A549 (cell line): Measurements from ENCODE around the gene ATP6V0A4. TPM values are rescaled to one million over a fixed set of nuclear protein-coding genes. Genes with fewer than 3 reads are reported as not detected.

Source experiments
- ATAC-seq, 2 experiments: fragments of 200-7000 bp in 1 of 2; fragments of >200 bp in 1 of 2; cut with Nextera tagmentation in 1 of 2; cut with Tn5 transposase in 1 of 2; 3 replicates each; pipeline versions ENCODE4 v1.8.0 to v1.9.1; 2018 to 2020; ENCODE audit warnings: mild to moderate bottlenecking in 1 of 2, moderate library complexity in 1 of 2
- CTCF ChIA-PET: fragments of 300-600 bp; sonication (Branson Sonifier 250); formaldehyde crosslinking; extraction: SDS; loops from one replicate; lab custom pipeline; 2021; ENCODE audit warnings: antibody characterized with exemption, inconsistent platforms; lab: Yijun Ruan, JAX
- POLR2A ChIA-PET: fragments of 350-600 bp; formaldehyde crosslinking; extraction: SDS; loops from one replicate; lab custom pipeline; 2021; ENCODE audit warnings: antibody characterized with exemption, inconsistent platforms; lab: Yijun Ruan, JAX
- DNase-seq, 2 experiments: peaks; one replicate each; pipeline versions ENCODE4 v3.0.0 to v3.0.0-alpha.2; 2011 to 2016; ENCODE audit warnings: low read depth in 1 of 2, low spot score in 1 of 2
- FAIRE-seq: peaks from 2 replicates; lab custom pipeline; 2011; peaks lifted over from hg19 to GRCh38; lab: Jason Lieb, UNC
- H3K27ac ChIP-seq, 2 experiments: fragments of >200 bp; sonication (Bioruptor Twin); formaldehyde crosslinking; 3 replicates each; pipeline ENCODE4 v1.5.1; 2016 to 2017
- H3K4me1 ChIP-seq: fragments of >200 bp; sonication (Bioruptor Twin); formaldehyde crosslinking; 3 replicates; pipeline ENCODE4 v1.6.1; 2016
- H3K4me2 ChIP-seq: fragments of >200 bp; sonication (Bioruptor Twin); formaldehyde crosslinking; 3 replicates; pipeline ENCODE4 v1.6.1; 2016
- H3K4me3 ChIP-seq: fragments of >200 bp; sonication (Bioruptor Twin); formaldehyde crosslinking; 3 replicates; pipeline ENCODE4 v1.5.1; 2016
- H3K9me3 ChIP-seq: fragments of >200 bp; sonication (Bioruptor Twin); formaldehyde crosslinking; 3 replicates; pipeline ENCODE4 v1.6.1; 2016
- ATOH8 ChIP-seq: fragments of 250-450 bp; sonication (Bioruptor Pico); IDR thresholded peaks from 2 replicates; pipeline ENCODE4 v1.5.0; 2020; ENCODE audit warnings: low read depth, mild to moderate bottlenecking, moderate library complexity
- BHLHE40 ChIP-seq: IDR thresholded peaks from 2 replicates; pipeline ENCODE4 v1.6.1; 2012; ENCODE audit warnings: low read depth, low read length, inconsistent platforms
- CBX8 ChIP-seq: fragments of 200-600 bp; sonication (generic); IDR thresholded peaks from 2 replicates; pipeline ENCODE4 v1.6.1; 2016
- CEBPB ChIP-seq, 2 experiments: fragments of >200 bp in 1 of 2; sonication (Bioruptor Twin) in 1 of 2; formaldehyde crosslinking in 1 of 2; IDR thresholded peaks; 2 replicates each; pipeline ENCODE4 v1.6.1; 2012 to 2016
- FOSB ChIP-seq: fragments of 250-450 bp; sonication (Bioruptor Pico); IDR thresholded peaks from 2 replicates; pipeline ENCODE4 v1.5.0; 2020; ENCODE audit warnings: mild to moderate bottlenecking, moderate library complexity
- FOSL2 ChIP-seq, 2 experiments: fragments of 450-650 bp in 1 of 2; fragments of >200 bp in 1 of 2; sonication (Bioruptor Twin) in 1 of 2; formaldehyde crosslinking; IDR thresholded peaks; 2 replicates each; pipeline versions ENCODE4 v1.5.0 to v1.6.1; 2016 to 2020; ENCODE audit warnings: mild to moderate bottlenecking in 1 of 2, moderate library complexity in 1 of 2
- HDAC2 ChIP-seq: fragments of 200-600 bp; sonication (generic); IDR thresholded peaks from 2 replicates; pipeline ENCODE4 v1.6.1; 2016
- HES2 ChIP-seq: fragments of >200 bp; sonication (Bioruptor Twin); formaldehyde crosslinking; IDR thresholded peaks from 2 replicates; pipeline ENCODE4 v1.6.1; 2016
- HEYL ChIP-seq: fragments of 250-450 bp; sonication (Bioruptor Pico); IDR thresholded peaks from 2 replicates; pipeline ENCODE4 v1.8.0; 2021; ENCODE audit warnings: mild to moderate bottlenecking, moderate library complexity
- HOXB13 ChIP-seq: fragments of 250-450 bp; sonication (Bioruptor Pico); IDR thresholded peaks from 2 replicates; pipeline ENCODE4 v1.5.0; 2020; ENCODE audit warnings: low read depth, mild to moderate bottlenecking, moderate library complexity
- JUN ChIP-seq, 2 experiments: fragments of >200 bp; sonication (Bioruptor Twin); formaldehyde crosslinking; IDR thresholded peaks; 2 replicates in 1 of 2; 3 replicates in 1 of 2; pipeline ENCODE4 v1.6.1; 2016 to 2017
- JUNB ChIP-seq: fragments of >200 bp; sonication (Bioruptor Twin); formaldehyde crosslinking; IDR thresholded peaks from 2 replicates; pipeline ENCODE4 v1.6.1; 2016
- KDM1A ChIP-seq: fragments of 200-600 bp; sonication (generic); IDR thresholded peaks from 2 replicates; pipeline ENCODE4 v1.6.1; 2016; ENCODE audit warnings: low read depth, mild to moderate bottlenecking
- MAX ChIP-seq: IDR thresholded peaks from 2 replicates; pipeline ENCODE4 v1.6.1; 2012
- MAZ ChIP-seq: fragments of 150-350 bp; IDR thresholded peaks from 2 replicates; pipeline ENCODE4 v1.6.1; 2014; ENCODE audit warnings: antibody characterized with exemption, low read depth, low read length, borderline replicate concordance
- NFE2L2 ChIP-seq: fragments of 150-350 bp; conservative IDR thresholded peaks from 2 replicates; pipeline ENCODE4 v1.6.1; 2014; ENCODE audit warnings: low read length
- NPAS2 ChIP-seq: fragments of 250-450 bp; sonication (Bioruptor Pico); IDR thresholded peaks from 2 replicates; pipeline ENCODE4 v1.8.0; 2022; ENCODE audit warnings: mild to moderate bottlenecking, moderate library complexity, borderline replicate concordance
- PBX3 ChIP-seq: IDR thresholded peaks from 2 replicates; pipeline ENCODE4 v1.6.1; 2012
- PHF8 ChIP-seq: fragments of 200-600 bp; sonication (generic); IDR thresholded peaks from 2 replicates; pipeline ENCODE4 v1.6.1; 2016; ENCODE audit warnings: low read depth, mild to moderate bottlenecking, antibody characterized with exemption, moderate library complexity, borderline replicate concordance
- POLR2A ChIP-seq: IDR thresholded peaks from 2 replicates; pipeline ENCODE4 v1.6.1; 2012; ENCODE audit warnings: mild to moderate bottlenecking, low read length
- POLR2AphosphoS2 ChIP-seq: conservative IDR thresholded peaks from 2 replicates; pipeline ENCODE4 v1.6.1; 2012; ENCODE audit warnings: low read length, improper control_type of control experiment, inconsistent platforms
- RARB ChIP-seq: fragments of 250-450 bp; sonication (Bioruptor Pico); IDR thresholded peaks from 2 replicates; pipeline ENCODE4 v1.8.0; 2021; ENCODE audit warnings: mild to moderate bottlenecking, moderate library complexity
- RFX5 ChIP-seq: fragments of 450-650 bp; IDR thresholded peaks from 2 replicates; pipeline ENCODE4 v1.7.1; 2014; ENCODE audit warnings: antibody characterized with exemption, mild to moderate bottlenecking, moderate library complexity
- RNF2 ChIP-seq: fragments of 200-600 bp; sonication (generic); IDR thresholded peaks from 2 replicates; pipeline ENCODE4 v1.6.1; 2016; ENCODE audit warnings: low read depth, mild to moderate bottlenecking, antibody characterized with exemption, moderate library complexity, borderline replicate concordance
- ZC3H11A ChIP-seq: fragments of 450-650 bp; IDR thresholded peaks from 2 replicates; pipeline ENCODE4 v1.6.1; 2014; ENCODE audit warnings: antibody characterized with exemption, mild to moderate bottlenecking
- ZNF302 ChIP-seq: fragments of 250-450 bp; sonication (Bioruptor Pico); IDR thresholded peaks from 2 replicates; pipeline ENCODE4 v1.9.0; 2021; ENCODE audit warnings: inconsistent platforms, mild to moderate bottlenecking, moderate library complexity
- ZSCAN20 ChIP-seq: fragments of 250-450 bp; sonication (Bioruptor Pico); IDR thresholded peaks from 2 replicates; pipeline ENCODE4 v1.8.0; 2022; ENCODE audit warnings: mild to moderate bottlenecking, moderate library complexity
- WGBS: methylation state at CpG from one replicate; pipeline ENCODE4 v1.1.6; 2017; ENCODE audit errors: missing lambda C conversion rate; 5-methylcytosine and 5-hydroxymethylcytosine counted together
- polyA plus RNA-seq, 4 experiments: library from polyadenylated mRNA; depleted of rRNA in 3 of 4; stranded (reverse); fragments of >200 nt; fragmentation: RNase III in 1 of 4; extraction: RNeasy Plus Mini Kit Qiagen cat#74134 plus additional on column Dnase treatment in 1 of 4; gene quantifications; 2 replicates in 3 of 4; 3 replicates in 1 of 4; pipeline ENCODE4 v1.2.3, GENCODE V29; 2011 to 2017
- TF ChIP-seq, protein P1 (sequence below): fragments of 150-350 bp; IDR thresholded peaks from 2 replicates; pipeline ENCODE4 v1.6.1; 2014; ENCODE audit warnings: low read depth, mild to moderate bottlenecking, low read length

The ATP6V0A4 gene
- polyA plus RNA-seq, 2 of the 4 experiments (the other 2 are of a cell fraction), result 0.09 to 0.25 TPM

- no peak overlapping the region for H3K4me3 ChIP-seq
- WGBS, result 57% methylated on average over 2 of the region's 2 CpGs
- no peak for DNase-seq
- FAIRE-seq, result no peak
- POLR2A ChIA-PET, result no interaction called here
- no peak for ATAC-seq
- TF ChIP-seq FOSL2 (IDR thresholded peaks at IDR 0.05) (no peak), FOSL2 (CRISPR knock-in tag; IDR thresholded peaks at IDR 0.05) (no peak), POLR2A (no peak), RARB (no peak)
- CTCF ChIA-PET, result interaction anchor here (1.0 to 1.1 kb wide), 2 partner anchors 11 to 13 kb away, joined by 3 read pairs; no protein-coding TSS in a partner anchor
- H3K9me3 ChIP-seq, result no peaks in the 10 kb centered on the region
- H3K27ac ChIP-seq, result no peak overlapping the region
- H3K4me2 ChIP-seq, result no peak overlapping the region
- peaks cover 7% of the 10 kb centered on the region for H3K4me1 ChIP-seq
Observed at GRCh38 chr7:138781004-138781403, 17.0 kb downstream of the ATP6V0A4 start.

GRCh38 chr7:138776166-138776833 lies 21.7 kb downstream of the ATP6V0A4 start:
- H3K27ac ChIP-seq, result no peak overlapping the region
- FAIRE-seq, result no peak
- no peak for DNase-seq
- H3K4me3 ChIP-seq, result no peak overlapping the region
- H3K4me1 ChIP-seq, result no peaks in the 10 kb centered on the region
- WGBS, result 38% methylated on average over 10 of the region's 10 CpGs
- ChIA-PET CTCF (interaction anchor here (0.6 kb wide), 1 partner anchor 302 kb away, joined by 3 read pairs; no protein-coding TSS in a partner anchor), POLR2A (no interaction called here)
- ATAC-seq, result peak in 1 of 2 experiments; percentile 24; a peak in 1 of 6 replicates
- TF ChIP-seq FOSB, result no peak
- no peak for TF ChIP-seq POLR2AphosphoS2
- TF ChIP-seq JUN (IDR thresholded peaks at IDR 0.05), result no peak
- no peak for TF ChIP-seq HES2
- TF ChIP-seq PHF8, result no peak
- TF ChIP-seq NFE2L2, result no peak
- TF ChIP-seq ATOH8 (CRISPR knock-in tag), result no peak
- no peak for TF ChIP-seq RFX5
- no peak for TF ChIP-seq MAX
- TF ChIP-seq PBX3, result no peak
- no peak for TF ChIP-seq ZNF302 (CRISPR knock-in tag)
- TF ChIP-seq HEYL (CRISPR knock-in tag), result no peak
- TF ChIP-seq POLR2A, result no peak
- TF ChIP-seq RNF2, result no peak
- TF ChIP-seq CEBPB (IDR thresholded peaks at IDR 0.05), result no peak
- H3K9me3 ChIP-seq, result no peaks in the 10 kb centered on the region
- H3K4me2 ChIP-seq, result no peak overlapping the region

DNA sequence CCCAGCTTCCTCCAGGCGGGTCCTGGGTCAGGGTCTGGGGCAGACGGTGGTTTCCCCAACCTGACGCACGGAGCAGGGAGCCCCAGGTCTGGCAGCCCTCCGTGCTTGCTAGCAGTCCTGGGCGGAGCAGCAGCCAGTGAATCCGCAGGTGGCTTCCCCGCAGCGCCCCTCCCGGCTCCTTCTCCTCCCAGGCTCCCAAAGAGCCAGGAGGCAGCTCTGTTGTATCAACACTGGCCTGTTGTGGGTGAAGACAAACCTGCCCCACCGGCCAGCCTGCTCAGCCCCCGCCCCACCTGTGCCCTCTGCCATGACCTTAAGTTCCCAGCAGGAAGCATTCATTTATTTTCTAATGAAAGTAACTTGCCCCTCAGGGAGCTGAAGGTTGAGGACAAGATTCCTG lies 24.2 kb downstream of the ATP6V0A4 start:
- H3K27ac ChIP-seq, result no peak overlapping the region
- WGBS, result 43% methylated on average over 11 of the region's 12 CpGs
- no peaks in the 10 kb centered on the region for H3K4me1 ChIP-seq
- DNase-seq, result no peak
- TF ChIP-seq BHLHE40 (no peak), KDM1A (no peak), RARB (no peak), CEBPB (IDR thresholded peaks at IDR 0.05) (no peak), ATOH8 (CRISPR knock-in tag) (no peak), HOXB13 (no peak), CBX8 (no peak), POLR2A (no peak), NPAS2 (CRISPR knock-in tag) (no peak), MAZ (no peak), ZSCAN20 (CRISPR knock-in tag) (no peak), RFX5 (no peak), JUNB (no peak), RNF2 (no peak), NFE2L2 (no peak), HDAC2 (no peak), ZC3H11A (no peak)
- TF ChIP-seq, protein P1, sequence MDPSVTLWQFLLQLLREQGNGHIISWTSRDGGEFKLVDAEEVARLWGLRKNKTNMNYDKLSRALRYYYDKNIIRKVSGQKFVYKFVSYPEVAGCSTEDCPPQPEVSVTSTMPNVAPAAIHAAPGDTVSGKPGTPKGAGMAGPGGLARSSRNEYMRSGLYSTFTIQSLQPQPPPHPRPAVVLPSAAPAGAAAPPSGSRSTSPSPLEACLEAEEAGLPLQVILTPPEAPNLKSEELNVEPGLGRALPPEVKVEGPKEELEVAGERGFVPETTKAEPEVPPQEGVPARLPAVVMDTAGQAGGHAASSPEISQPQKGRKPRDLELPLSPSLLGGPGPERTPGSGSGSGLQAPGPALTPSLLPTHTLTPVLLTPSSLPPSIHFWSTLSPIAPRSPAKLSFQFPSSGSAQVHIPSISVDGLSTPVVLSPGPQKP, result no peak
- H3K4me3 ChIP-seq, result no peak overlapping the region
- CTCF ChIA-PET, result interaction anchor here (1.2 to 1.3 kb wide), 2 partner anchors 9 to 35 kb away, joined by 3 read pairs; no protein-coding TSS in a partner anchor
- FAIRE-seq, result no peak
- no peak overlapping the region for H3K4me2 ChIP-seq
- POLR2A ChIA-PET, result no interaction called here
- no peak for ATAC-seq
- no peaks in the 10 kb centered on the region for H3K9me3 ChIP-seq
